DND-41 (cell line): ENCODE data around the gene S100PBP.

Experiments
- EZH2 ChIP-seq: IDR thresholded peaks from 3 replicates; pipeline ENCODE4 v1.6.1; 2012; ENCODE audit warnings: borderline replicate concordance, low read depth, mild to moderate bottlenecking, moderate library complexity, low read length, inconsistent platforms; ENCODE audit not compliant: severe bottlenecking
- TF ChIP-seq, protein P1 (sequence below): IDR thresholded peaks from 2 replicates; pipeline ENCODE4 v1.5.1; 2012; ENCODE audit warnings: borderline replicate concordance, low read length, moderate library complexity, mild to moderate bottlenecking; ENCODE audit not compliant: poor library complexity, severe bottlenecking; ENCODE audit errors: extremely low read depth

- TF ChIP-seq, protein P1, sequence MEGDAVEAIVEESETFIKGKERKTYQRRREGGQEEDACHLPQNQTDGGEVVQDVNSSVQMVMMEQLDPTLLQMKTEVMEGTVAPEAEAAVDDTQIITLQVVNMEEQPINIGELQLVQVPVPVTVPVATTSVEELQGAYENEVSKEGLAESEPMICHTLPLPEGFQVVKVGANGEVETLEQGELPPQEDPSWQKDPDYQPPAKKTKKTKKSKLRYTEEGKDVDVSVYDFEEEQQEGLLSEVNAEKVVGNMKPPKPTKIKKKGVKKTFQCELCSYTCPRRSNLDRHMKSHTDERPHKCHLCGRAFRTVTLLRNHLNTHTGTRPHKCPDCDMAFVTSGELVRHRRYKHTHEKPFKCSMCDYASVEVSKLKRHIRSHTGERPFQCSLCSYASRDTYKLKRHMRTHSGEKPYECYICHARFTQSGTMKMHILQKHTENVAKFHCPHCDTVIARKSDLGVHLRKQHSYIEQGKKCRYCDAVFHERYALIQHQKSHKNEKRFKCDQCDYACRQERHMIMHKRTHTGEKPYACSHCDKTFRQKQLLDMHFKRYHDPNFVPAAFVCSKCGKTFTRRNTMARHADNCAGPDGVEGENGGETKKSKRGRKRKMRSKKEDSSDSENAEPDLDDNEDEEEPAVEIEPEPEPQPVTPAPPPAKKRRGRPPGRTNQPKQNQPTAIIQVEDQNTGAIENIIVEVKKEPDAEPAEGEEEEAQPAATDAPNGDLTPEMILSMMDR, result no peak
- TF ChIP-seq EZH2, result no peak
Measured at GRCh38 chr1:32825181-32825580, 7.7 kb downstream of the S100PBP start.
